Heart left ventricle (tissue), 16 donors: ENCODE results near the gene ABCC8. TPM values are rescaled to one million over a fixed set of nuclear protein-coding genes. Genes with fewer than 3 reads are reported as not detected.

Experiments
- ATAC-seq, 4 donors: fragments of 200-7000 bp; cut with Tn5 transposase; one replicate each; pipeline ENCODE4 v1.9.1; 2020 to 2022; ENCODE audit warnings: moderate library complexity in 4 of 4, mild to moderate bottlenecking in 3 of 4, moderate number of reproducible peaks in 1 of 4
- DNase-seq, 5 donors: peaks; one replicate each; pipeline ENCODE4 v3.0.0-alpha.2; 2020
- H3K27ac ChIP-seq, 12 donors: fragments of 200-600 bp; sonication (generic) in 4 of 12; one replicate each; pipeline versions ENCODE4 v1.5.0 to v1.8.0; 2016 to 2022; ENCODE audit warnings: mild to moderate bottlenecking in 2 of 12
- H3K27me3 ChIP-seq, 9 donors: fragments of 200-600 bp; sonication (generic) in 2 of 9; one replicate each; pipeline versions ENCODE4 v1.5.1 to v1.8.0; 2016 to 2022; ENCODE audit warnings: mild to moderate bottlenecking in 3 of 9
- H3K36me3 ChIP-seq, 9 donors: fragments of 200-600 bp; sonication (generic) in 2 of 9; one replicate each; pipeline versions ENCODE4 v1.5.0 to v1.8.0; 2018 to 2022; ENCODE audit warnings: mild to moderate bottlenecking in 2 of 9
- H3K4me1 ChIP-seq, 12 donors: fragments of 200-600 bp; sonication (generic) in 4 of 12; one replicate each; pipeline versions ENCODE4 v1.5.0 to v1.8.0; 2016 to 2022; ENCODE audit warnings: mild to moderate bottlenecking in 3 of 12
- H3K4me3 ChIP-seq, 12 donors: fragments of 200-600 bp; sonication (generic) in 4 of 12; one replicate each; pipeline versions ENCODE4 v1.5.0 to v1.8.0; 2017 to 2022; ENCODE audit warnings: mild to moderate bottlenecking in 9 of 12, moderate library complexity in 4 of 12
- H3K9me3 ChIP-seq, 12 donors: fragments of 200-600 bp; sonication (generic) in 4 of 12; one replicate each; pipeline versions ENCODE4 v1.5.0 to v1.8.0; 2016 to 2022; ENCODE audit warnings: mild to moderate bottlenecking in 1 of 12
- POLR2A ChIP-seq, 2 donors: fragments of 450-650 bp; IDR thresholded peaks; one replicate each; pipeline ENCODE4 v1.6.1; 2017; ENCODE audit warnings: antibody characterized with exemption in 2 of 2, mild to moderate bottlenecking in 2 of 2, moderate library complexity in 2 of 2
- WGBS, 4 donors: extraction: QIAGEN DNeasy Blood & Tissue Kit in 2 of 4; methylation state at CpG; one replicate each; pipeline versions ENCODE4 v1.1.5 to v1.1.7; 2013 to 2018; 5-methylcytosine and 5-hydroxymethylcytosine counted together
- intact Hi-C, 10 donors: fragments of 100-400 bp; cut with DNase I; formaldehyde crosslinking; loops; one replicate each; pipeline versions ENCODE4 v1.11.1 to v1.14.2; 2022
- polyA plus RNA-seq, 2 donors: library from polyadenylated mRNA; stranded (reverse); fragments of 200-250 nt; gene quantifications; one replicate each; pipeline ENCODE4 v1.2.3, GENCODE V29; 2013
- total RNA-seq, 9 donors: library from RNA; depleted of rRNA in 2 of 9; stranded (reverse); fragments of >200 nt in 2 of 9; fragmentation: NEBNext Ultra II Directional in 3 of 9; extraction: Animal tissue kit (Norgen Biotek cat#: 25700) in 3 of 9; gene quantifications; one replicate each; pipeline versions ENCODE4 v1.1.0 to v1.2.4, GENCODE V29; 2016 to 2023
- TF ChIP-seq, protein P1 (sequence below), 12 donors: fragments of 200-600 bp; sonication (generic) in 4 of 12; IDR thresholded peaks; one replicate each; pipeline versions ENCODE4 v1.5.0 to v1.8.0; 2018 to 2022; ENCODE audit warnings: antibody characterized with exemption in 12 of 12, mild to moderate bottlenecking in 5 of 12
- donor health status: ischemic (EF 13 %, LVEDD 7.1; RV severe dilation, severe dysfunction).
- donor health status: healthy with polysubstance abuse.
- donor health status: DM: no; HTN: yes; CAD: no.
- donor health status: DM: no; HTN: no; CAD: no.
- donor health status: ischemic (EF 25% LVEDD 6.9; RV normal size, moderate dysfunction).
- donor health status: ischemic (EF 25% LVEDD 5.7; RV mildly dilated, moderate dysfunction).
- donor health status: healthy.
- donor health status: DM: yes; HTN: yes; CAD: no.
- donor health status: ischemic (EF 35%, LVEDD 5.7; RV mildly dilated, moderate dysfunction).
- donor health status: nonischemic (EF 11% LVEDD 7.7; RV severe dilation, severe dysfunction).
- donor health status: DM: yes; HTN: yes; CAD: no.
- donor health status: PGD.
- donor health status: ischemic (EF 29% LVEDD 5.4; RV normal size, mild dysfunction).
- donor health status: nonischemic (EF 23%, LVEDD 6.1; RV moderate dilation, normal function).

Gene ABCC8
- total and polyA plus RNA-seq, 11 donors = 0.69 to 9.6 (median 3.6) TPM

GRCh38 chr11:17386331-17387084 is 90.1 kb downstream of the ABCC8 start:
- intact Hi-C loops = loop anchor here in 3 of 10 donors (1.0 to 2.0 kb wide), 2 partner anchors 19 to 118 kb away; no protein-coding TSS in a partner anchor
- H3K4me3 ChIP-seq = peak overlapping the region in 9 of 12 donors; percentile 7 to 47 (median 34)
- peak in 4 of 5 donors; percentile 71 to 83 (median 79) for DNase-seq

DNA sequence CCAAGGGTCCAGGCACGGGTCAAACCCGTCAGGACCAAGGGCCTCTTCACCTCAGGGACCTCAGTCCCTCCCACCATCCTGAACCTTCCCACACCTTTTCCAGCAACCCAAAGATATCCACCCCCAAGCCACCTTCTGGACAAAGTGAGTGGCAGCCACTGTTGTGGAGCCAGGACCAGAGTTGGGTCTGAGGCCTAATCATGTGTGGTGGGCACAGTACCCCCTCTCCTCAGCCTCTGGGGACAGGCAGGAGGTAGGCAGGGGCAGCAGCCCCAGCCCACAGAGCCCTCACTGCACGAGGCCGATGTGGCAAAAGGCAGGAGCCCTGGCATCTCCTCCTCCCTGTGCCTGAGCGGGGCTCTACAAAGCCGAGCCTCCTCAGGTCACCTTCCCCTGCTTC is 90.7 kb downstream of the ABCC8 start:
- Histone ChIP-seq H3K4me3 (peak overlapping the region in 9 of 12 donors; percentile 7 to 47 (median 34)), H3K9me3 (no peaks in the 10 kb centered on the region), H3K36me3 (no peaks in the 10 kb centered on the region), H3K4me1 (peaks cover 0 to 40% (median 13%) of the 10 kb centered on the region in 12 donors), H3K27ac (peak overlapping the region in 11 of 12 donors; percentile 71 to 93 (median 88)), H3K27me3 (peaks cover 0 to 15% (median 0%) of the 10 kb centered on the region in 9 donors)
- intact Hi-C loops = loop anchor here in 5 of 10 donors (1.0 to 2.0 kb wide), 4 partner anchors 19 to 143 kb away; no protein-coding TSS in a partner anchor
- ATAC-seq (peak in 1 of 4 donors; percentile 3), DNase-seq (no peak)
- no peak for TF ChIP-seq POLR2A (IDR thresholded peaks at IDR 0.05)
- TF ChIP-seq, protein P1, sequence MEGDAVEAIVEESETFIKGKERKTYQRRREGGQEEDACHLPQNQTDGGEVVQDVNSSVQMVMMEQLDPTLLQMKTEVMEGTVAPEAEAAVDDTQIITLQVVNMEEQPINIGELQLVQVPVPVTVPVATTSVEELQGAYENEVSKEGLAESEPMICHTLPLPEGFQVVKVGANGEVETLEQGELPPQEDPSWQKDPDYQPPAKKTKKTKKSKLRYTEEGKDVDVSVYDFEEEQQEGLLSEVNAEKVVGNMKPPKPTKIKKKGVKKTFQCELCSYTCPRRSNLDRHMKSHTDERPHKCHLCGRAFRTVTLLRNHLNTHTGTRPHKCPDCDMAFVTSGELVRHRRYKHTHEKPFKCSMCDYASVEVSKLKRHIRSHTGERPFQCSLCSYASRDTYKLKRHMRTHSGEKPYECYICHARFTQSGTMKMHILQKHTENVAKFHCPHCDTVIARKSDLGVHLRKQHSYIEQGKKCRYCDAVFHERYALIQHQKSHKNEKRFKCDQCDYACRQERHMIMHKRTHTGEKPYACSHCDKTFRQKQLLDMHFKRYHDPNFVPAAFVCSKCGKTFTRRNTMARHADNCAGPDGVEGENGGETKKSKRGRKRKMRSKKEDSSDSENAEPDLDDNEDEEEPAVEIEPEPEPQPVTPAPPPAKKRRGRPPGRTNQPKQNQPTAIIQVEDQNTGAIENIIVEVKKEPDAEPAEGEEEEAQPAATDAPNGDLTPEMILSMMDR (IDR thresholded peaks at IDR 0.05) = no peak
- 34 to 77% (median 53%) methylated on average over 4 to 6 of the region's 6 CpGs for WGBS, 4 donors

More at GRCh38 chr11:17386331-17387084, 90.1 kb downstream of the ABCC8 start:
- TF ChIP-seq, protein P1 (IDR thresholded peaks at IDR 0.05) = peak; percentile 42 to 71 (median 56)
- TF ChIP-seq POLR2A (IDR thresholded peaks at IDR 0.05) = peak in 1 of 2 donors; percentile 50
- H3K27me3 ChIP-seq = peaks cover 0 to 15% (median 0%) of the 10 kb centered on the region in 9 donors
- 49 to 64% (median 58%) methylated on average over 12 to 23 of the region's 23 CpGs for WGBS, 4 donors
- H3K27ac ChIP-seq = peak overlapping the region in 11 of 12 donors; percentile 71 to 93 (median 88)
- peaks cover 0 to 40% (median 13%) of the 10 kb centered on the region in 12 donors for H3K4me1 ChIP-seq
- no peaks in the 10 kb centered on the region for H3K9me3 ChIP-seq
- peak; percentile 90 to 94 (median 91) for ATAC-seq
- no peaks in the 10 kb centered on the region for H3K36me3 ChIP-seq

DNA sequence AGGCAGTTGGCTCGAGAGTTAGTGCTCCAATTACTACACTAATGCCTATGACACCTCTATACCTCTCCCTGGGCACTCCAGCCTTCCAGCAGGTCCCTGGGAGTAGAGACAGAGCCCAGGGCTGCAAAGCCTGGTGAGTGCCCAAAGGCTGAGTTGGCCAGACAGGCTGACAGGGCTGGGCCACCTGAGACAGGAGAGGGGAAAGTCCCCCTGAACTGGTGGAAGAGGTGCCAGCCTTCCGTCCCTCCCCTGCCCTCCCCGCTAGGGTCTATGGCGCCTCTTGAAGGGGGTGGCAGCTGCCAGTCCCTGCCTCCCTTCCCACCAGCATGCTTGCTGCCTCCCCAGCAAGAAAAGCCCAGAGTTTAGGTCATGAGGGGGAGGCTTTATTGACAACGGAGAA is 91.2 kb downstream of the ABCC8 start:
- no peaks in the 10 kb centered on the region for H3K9me3 ChIP-seq
- DNase-seq = no peak
- no peaks in the 10 kb centered on the region for H3K36me3 ChIP-seq
- H3K4me1 ChIP-seq = peaks cover 0 to 40% (median 13%) of the 10 kb centered on the region in 12 donors
- TF ChIP-seq POLR2A (IDR thresholded peaks at IDR 0.05) = no peak
- TF ChIP-seq, protein P1 (IDR thresholded peaks at IDR 0.05) = no peak
- peak overlapping the region in 3 of 12 donors; percentile 37 to 47 (median 41) for H3K4me3 ChIP-seq
- WGBS, 4 donors = 44 to 81% (median 71%) methylated on average over 5 of the region's 5 CpGs
- ATAC-seq = no peak
- H3K27me3 ChIP-seq = peaks cover 0 to 15% (median 0%) of the 10 kb centered on the region in 9 donors
- intact Hi-C loops = loop anchor here in 4 of 10 donors (1.0 to 2.0 kb wide), 3 partner anchors 119 to 143 kb away; no protein-coding TSS in a partner anchor
- H3K27ac ChIP-seq = peak overlapping the region in 9 of 12 donors; percentile 72 to 93 (median 89)
